NCI-H2171 treated with DMSO at 0.1 percent for 48 hours (cell line): ENCODE measurements around the gene CHST2.

Experiments
- DNase-seq: peaks from one replicate; lab custom pipeline; 2025; lab: John Stamatoyannopoulos, UW

CHST2 gene

DNA sequence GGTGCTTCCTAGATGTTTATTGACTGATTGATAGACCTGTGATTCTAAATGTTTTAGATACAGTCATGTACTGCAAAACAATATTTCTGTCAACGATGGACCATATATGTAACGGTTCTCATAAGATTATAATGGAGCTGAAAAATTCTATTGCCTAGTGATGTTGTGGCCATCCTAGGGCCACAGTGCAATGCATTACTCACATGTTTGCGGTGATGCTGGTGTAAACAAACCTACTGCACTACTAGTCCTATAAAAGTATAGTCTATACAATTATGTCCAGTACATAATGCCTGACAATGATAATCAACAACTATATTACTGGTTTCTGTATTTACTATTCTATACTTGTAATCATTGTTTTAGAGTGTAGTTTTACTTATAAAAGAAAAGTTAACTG lies 46.8 kb downstream of the CHST2 start:
- DNase-seq: no peak

DNA sequence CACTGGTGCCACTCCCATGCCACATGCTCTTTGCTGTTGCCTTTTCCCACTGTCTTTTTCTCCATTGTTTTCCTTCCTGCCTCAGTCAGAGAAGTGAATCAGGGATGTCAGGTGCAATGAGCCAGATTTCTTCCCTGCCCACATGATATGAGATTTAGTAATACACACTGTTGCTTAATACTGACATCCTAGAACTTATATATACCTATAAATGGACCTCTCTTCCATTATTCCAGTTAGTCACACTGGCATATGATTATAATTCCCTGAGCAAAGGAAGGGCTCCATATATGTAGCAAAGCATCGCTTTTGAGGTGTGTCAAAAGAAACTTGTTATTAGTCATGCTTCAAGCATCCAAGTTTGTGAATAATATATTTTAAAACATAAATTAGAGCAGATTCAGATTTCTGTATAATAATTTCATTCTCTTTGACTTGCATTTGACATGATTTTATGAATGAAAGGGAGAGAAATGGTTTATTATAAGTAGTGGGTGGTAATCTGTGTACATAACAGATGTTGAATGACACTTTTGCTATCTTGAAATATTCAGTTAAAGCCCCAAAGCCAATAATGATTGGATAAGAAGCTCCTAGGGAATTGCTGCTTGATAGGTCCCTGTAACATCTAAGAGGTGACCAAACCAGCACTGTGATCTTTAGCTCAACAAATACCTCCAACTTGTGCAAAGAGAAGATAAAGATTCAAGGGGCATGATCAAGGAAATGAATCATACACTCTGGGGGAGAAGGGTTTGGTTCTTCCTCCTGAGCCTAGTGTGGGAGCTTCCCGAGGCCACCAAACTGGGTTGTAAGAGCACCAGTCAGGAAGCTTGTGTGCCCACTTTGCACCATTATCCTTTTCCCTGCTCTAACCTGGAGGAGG lies 48.6 kb downstream of the CHST2 start:
- no peak for DNase-seq

DNA sequence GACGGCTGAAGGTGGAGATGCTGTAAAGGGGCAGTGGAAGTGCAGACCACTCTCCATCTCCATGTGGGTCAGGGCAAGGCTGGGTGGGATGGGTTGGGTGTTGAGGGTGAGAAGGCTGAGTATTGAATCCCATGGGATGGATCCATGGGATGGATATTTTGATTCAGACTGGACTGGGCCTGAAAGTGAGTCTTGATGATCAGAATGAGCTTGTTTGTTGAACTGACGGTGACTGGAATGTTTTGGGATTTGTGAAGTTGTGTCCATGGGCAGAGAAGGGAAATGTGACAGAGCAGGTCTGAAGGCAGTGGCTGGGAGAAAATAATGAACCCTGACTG lies 49.3 kb downstream of the CHST2 start:
- no peak for DNase-seq

DNA sequence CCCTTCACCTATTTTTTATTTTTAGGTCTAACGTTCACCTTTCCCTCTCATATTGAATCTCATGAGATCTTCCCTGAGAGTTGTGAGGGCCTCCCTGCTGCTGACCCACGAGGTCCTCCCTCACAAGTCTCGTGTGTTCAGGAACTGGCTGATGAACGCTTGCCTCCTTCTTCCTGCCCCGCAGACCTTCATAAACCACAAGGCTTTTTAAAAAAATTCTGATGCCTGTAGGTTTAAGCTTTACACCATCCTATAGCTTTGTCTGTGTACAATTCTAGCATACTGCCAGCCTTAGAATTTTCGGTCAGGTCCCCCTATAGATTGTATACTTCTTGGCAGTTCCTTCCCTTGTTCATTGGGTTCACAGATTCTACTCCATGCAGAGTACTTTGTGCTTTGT lies 50.5 kb downstream of the CHST2 start:
- DNase-seq: no peak

DNA sequence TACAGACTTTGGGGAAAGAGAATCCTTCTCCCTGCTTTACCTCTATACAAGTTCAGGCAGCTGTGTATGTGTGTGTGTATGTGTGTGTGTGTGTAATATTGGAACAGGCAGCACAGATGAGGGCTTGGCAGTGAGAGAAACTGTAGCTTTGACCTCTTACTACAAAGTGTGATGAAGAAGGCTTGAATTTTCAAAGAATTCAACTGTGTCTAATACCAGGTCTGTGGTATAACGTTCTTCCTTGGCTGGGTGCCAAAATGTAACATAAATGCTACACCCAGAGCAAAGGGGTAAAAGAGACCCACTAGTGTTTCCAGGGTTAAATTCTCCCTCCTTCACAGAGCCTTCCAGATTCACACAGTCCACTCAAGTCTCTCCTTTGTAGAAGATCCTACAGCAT lies 51.1 kb downstream of the CHST2 start:
- DNase-seq: peak; percentile 6

DNA sequence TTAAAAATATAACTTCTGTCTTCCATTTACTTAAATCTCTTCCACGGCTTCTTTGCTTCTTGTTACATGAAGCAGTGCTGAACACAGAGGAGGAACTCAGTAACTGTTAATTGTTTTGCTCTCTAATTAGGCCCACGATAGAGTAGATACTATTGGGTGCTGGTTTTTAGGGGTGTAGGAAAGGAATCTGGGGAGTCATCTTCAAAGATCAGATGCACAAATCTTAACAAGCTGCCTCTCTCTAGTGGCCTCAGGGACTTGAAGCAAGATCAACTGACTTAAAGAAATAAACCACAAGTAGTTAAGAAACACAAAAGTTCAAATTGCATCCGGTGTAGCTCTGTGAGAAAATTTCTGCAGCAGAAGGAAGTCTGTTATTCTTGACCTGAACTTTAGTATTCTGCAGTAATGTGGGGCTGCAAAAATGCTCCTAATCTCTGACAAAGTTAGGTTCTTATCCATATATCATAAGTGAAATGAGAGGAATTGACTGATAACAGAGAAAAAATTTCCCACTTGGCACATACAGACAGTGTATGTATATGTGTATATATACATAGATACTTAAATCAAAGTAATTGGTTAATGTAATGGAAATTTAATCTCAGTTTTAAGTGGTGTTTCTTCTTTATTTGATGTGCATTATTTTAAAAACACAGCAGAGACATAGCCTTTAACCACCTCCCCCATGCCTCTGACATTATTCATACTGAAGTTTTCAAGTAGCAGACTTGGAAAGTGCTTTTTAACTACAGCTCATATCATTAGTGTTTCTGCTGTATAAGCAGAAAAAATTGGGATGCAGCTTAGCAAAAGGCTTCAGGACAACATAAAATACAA lies 51.8 kb downstream of the CHST2 start:
- DNase-seq: no peak

DNA sequence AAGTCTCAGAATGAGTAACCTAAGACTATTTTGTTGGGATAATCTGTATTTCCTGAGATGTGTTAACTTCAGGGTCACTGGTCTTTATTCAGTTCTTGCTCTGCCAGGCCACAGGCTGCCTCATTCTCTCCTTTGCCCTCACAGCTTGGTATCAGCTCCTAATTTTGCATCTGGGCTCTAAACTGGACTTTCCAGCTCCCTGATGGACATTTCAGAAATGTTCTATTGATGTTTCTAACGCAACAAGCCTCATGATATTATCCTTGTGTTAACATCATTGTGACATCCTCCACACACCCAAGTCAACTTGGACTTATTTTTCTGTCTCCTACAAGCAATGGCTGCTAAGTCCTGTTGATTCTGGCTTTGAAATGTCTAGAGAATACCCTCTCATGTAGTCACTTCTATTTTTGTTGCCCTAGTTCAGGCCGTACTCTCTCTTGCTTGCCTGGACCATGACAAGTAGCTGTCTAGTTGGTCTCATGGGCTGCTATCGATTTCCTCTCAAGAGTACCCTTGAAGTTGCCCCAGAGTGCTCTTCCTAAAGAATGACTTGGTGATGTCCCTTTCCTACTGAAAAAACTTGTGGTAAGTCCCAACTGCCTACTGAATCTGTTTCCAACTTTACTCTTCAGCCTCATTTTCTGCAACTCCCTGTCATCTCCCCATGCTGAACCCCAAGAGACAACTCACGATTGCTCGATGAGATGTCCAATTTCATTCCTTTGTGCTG lies 52.7 kb downstream of the CHST2 start:
- no peak for DNase-seq

DNA sequence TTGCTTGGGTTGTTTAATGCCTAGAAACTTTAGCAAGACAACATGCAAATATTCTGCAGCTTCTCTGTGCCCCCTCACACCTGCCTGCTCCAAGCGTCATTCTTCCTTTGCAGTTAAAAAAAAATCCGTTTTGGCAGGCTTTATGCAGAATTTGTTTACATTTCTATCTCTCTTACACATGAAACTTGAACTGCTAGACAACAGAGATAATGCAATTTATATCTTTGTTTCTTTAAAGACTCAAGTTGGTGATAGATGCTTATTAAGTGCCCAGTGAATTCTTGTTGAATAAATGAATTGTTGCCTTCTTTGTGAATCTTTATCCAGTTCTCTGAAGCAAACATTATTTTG lies 53.2 kb downstream of the CHST2 start:
- no peak for DNase-seq

DNA sequence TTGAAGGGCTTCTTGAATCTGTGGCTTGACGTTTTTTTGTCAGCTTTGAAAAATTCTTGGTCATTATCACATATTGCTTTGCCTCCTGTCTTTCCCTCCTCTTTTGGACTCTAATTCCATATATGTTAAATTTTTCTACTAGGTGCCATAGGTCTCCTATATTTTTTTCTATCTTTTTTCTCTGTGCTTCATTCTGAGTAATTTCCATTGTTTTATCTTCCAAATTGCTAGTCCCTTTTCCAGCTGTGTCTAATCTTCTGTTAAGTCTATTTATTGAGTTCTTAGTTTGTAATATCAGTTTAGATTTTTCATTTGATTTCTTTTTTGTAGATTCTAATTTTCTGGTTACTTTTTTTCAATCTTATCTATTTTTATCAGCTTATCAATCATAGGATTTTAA lies 53.7 kb downstream of the CHST2 start:
- DNase-seq: no peak
